ENCODE data around the gene THBS2.

GRCh38 chr6:169266746-169267591 lies 13.3 kb upstream of the THBS2 start:
- TF ChIP-seq ELF1 (IDR thresholded peaks at IDR 0.05; ENCODE audit: borderline replicate concordance, low read depth) (no peak), TCF7L2 (IDR thresholded peaks at IDR 0.05; ENCODE audit: borderline replicate concordance, extremely low read depth, insufficient read depth, insufficient read length) (no peak), RAD21 (IDR thresholded peaks at IDR 0.05; ENCODE audit: low read depth) (no peak), CTCF (IDR thresholded peaks at IDR 0.05 in 2 of 3, conservative IDR thresholded peaks at IDR 0.05 in 1 of 3; ENCODE audit: borderline replicate concordance in 1 of 3, insufficient read depth in 1 of 3, low read depth in 2 of 3, low read length in 2 of 3) (no peak), POLR2A (IDR thresholded peaks at IDR 0.05; ENCODE audit: borderline replicate concordance, extremely low read depth, insufficient read depth, insufficient read length) (no peak)

Data from HCT116 (cell line).